GM12873 (cell line): ENCODE measurements around the gene NHERF1.

Source experiments
- TF ChIP-seq, protein P1 (sequence below): IDR thresholded peaks from 2 replicates; pipeline ENCODE4 v1.5.1; 2012; ENCODE audit warnings: low read depth, mild to moderate bottlenecking, moderate library complexity, low read length, control low read depth; ENCODE audit not compliant: insufficient read depth; ENCODE audit errors: missing control alignments

The NHERF1 gene

DNA sequence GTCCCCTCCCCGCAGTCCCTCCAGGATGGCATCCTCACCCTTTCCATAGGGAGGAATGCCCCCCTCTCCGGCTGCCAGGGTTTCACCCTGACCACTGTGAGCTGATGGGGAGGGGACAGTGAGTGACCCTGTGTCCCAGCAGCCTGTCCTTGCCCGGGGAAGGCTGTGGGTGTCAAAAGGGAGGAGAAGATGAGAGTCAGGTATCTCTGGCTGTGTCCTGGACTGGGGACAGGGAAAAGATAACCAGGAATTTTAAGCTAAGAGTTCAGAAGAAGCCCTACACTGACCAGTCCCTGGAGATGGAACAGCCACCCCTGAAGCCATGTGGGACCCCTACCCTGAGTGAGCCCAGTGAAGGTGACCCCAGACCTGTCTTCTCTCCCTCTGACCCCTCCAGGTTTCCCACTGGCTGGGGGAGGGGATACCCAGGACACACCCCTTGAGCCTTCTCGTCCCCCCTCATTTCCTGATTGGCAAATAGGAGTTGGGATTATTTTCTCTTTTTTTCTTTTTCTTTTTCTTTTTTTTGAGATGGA lies 16.4 kb downstream of the NHERF1 start:
- TF ChIP-seq, protein P1, sequence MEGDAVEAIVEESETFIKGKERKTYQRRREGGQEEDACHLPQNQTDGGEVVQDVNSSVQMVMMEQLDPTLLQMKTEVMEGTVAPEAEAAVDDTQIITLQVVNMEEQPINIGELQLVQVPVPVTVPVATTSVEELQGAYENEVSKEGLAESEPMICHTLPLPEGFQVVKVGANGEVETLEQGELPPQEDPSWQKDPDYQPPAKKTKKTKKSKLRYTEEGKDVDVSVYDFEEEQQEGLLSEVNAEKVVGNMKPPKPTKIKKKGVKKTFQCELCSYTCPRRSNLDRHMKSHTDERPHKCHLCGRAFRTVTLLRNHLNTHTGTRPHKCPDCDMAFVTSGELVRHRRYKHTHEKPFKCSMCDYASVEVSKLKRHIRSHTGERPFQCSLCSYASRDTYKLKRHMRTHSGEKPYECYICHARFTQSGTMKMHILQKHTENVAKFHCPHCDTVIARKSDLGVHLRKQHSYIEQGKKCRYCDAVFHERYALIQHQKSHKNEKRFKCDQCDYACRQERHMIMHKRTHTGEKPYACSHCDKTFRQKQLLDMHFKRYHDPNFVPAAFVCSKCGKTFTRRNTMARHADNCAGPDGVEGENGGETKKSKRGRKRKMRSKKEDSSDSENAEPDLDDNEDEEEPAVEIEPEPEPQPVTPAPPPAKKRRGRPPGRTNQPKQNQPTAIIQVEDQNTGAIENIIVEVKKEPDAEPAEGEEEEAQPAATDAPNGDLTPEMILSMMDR: no peak

DNA sequence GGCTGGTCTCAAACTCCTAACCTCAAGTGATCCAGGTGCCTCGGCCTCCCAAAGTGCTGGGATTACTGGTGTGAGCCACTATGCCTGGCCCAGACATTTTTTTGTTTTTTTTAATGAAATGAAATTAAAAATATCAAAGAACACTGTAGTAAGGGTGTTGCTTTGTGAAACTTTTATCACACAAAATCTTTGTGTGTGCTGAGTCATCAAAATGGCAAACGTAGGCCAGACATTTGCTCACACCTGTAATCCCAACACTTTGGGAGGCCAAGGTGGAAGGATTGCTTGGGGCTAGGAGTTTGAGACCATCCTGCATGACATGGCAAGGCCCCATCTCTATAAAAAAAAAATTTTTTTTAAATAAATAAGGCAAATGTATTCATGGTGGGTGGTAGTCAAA lies 18.0 kb downstream of the NHERF1 start:
- TF ChIP-seq, protein P1: no peak

DNA sequence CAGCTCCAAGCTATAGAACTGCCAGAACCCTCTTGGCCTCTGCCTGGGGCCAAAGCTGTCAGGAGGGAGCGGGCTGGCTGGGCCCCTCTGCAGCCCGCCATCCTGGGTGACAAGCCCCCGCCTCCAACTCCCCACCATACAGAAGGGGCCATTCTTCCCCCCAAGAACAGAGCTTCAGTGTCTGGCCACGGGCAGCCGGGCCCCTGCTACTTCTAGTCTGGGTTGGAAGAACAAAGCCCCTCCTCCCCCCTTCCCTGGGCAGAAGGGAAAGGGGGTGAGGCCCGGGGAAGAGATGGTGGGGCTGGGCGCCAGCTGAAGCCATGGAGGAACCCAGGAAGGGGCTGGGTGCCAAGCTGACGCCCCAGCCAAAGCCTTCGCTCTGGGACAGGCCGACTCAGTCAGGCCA lies 18.7 kb downstream of the NHERF1 start:
- TF ChIP-seq, protein P1: no peak

DNA sequence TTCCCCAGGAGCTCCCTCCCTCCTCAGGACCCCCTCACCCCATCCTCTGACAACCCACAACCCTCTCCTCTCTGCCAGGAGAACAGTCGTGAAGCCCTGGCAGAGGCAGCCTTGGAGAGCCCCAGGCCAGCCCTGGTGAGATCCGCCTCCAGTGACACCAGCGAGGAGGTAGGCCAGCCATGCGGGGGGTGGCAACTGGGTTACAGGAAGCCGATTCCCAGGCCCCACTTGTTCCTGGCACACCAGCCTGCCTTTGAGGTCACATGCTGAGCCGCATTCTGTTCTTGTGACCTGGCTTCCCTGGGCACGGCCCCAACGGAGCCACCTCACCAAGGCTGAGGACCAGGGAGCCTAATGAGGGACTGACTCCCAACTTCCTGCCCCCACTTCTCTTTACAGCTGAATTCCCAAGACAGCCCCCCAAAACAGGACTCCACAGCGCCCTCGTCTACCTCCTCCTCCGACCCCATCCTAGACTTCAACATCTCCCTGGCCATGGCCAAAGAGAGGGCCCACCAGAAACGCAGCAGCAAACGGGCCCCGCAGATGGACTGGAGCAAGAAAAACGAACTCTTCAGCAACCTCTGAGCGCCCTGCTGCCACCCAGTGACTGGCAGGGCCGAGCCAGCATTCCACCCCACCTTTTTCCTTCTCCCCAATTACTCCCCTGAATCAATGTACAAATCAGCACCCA lies 19.8 kb downstream of the NHERF1 start:
- TF ChIP-seq, protein P1: no peak

DNA sequence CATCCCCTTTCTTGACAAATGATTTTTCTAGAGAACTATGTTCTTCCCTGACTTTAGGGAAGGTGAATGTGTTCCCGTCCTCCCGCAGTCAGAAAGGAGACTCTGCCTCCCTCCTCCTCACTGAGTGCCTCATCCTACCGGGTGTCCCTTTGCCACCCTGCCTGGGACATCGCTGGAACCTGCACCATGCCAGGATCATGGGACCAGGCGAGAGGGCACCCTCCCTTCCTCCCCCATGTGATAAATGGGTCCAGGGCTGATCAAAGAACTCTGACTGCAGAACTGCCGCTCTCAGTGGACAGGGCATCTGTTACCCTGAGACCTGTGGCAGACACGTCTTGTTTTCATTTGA lies 20.3 kb downstream of the NHERF1 start:
- TF ChIP-seq, protein P1: no peak

DNA sequence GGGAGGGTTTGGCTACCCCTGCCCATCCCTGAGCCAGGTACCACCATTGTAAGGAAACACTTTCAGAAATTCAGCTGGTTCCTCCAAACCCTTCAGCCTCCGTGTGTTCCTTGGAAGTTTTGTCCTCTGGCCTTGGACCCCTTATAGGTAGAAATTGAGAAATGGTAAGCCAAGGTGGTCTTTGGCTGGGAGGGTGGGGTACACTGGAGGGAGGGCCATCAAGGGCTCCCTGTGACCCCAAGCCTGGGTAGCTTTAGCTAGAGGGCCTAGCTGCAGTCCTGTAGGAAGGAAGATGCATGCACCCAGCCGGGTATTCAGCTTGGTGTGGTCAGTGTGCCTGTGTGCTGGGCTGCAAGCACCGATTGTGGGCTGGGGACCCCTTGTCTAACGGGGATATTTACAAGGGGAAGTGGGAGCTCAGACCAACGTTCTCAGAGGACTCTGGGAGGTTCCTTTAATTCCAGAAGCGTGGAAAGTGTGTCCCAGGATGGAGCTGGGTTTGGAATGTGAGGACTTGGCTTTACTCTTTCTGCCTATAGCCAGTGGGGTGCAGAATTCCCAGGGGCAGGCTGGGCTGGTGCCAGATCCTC lies 20.9 kb downstream of the NHERF1 start:
- TF ChIP-seq, protein P1: no peak

DNA sequence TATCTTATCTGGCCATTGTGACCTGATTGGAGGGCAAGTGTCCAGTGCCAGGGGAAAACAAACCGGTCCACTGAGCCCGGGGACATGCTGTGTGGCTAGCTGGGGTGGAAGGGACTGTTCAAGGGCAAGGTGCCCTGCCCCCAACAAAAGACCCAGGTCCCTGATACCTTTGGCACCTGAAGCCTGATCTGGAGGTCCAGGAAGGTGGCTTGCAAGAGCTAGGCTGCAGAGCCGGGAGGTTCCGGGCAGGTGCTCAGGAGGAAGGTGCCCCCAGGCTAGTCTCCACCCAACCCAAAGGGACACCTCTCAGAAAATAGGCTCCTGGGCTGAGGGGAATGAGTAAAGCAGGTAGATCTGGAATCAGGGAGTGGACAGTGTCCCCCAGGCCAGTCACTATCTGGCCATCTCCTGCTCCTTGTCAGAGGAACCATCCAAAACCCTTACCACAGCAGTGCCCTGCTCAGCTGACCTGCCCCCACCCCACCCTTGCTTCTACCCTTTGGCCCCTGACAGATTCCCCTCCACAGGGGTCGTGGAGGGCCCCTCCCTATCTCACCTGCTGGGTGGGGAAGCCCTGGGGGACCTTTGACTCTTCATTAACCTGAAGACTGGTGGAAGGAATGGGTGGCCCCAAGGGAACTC lies 21.5 kb downstream of the NHERF1 start:
- TF ChIP-seq, protein P1: no peak
